Upper lobe of right lung (tissue), 1 donor: ENCODE results near the gene NAPSA. TPM values are rescaled to one million over a fixed set of nuclear protein-coding genes. Genes with fewer than 3 reads are reported as not detected.

ENCODE experiments used
- ATAC-seq: fragments of 200-7000 bp; cut with Tn5 transposase; one replicate; pipeline ENCODE4 v1.9.1; 2020; ENCODE audit warnings: mild to moderate bottlenecking, moderate library complexity
- DNase-seq: peaks from one replicate; pipeline ENCODE4 v3.0.0-alpha.2; 2020
- H3K27ac ChIP-seq: fragments of 200-600 bp; one replicate; pipeline ENCODE4 v1.8.0; 2022
- H3K27me3 ChIP-seq: fragments of 200-600 bp; one replicate; pipeline ENCODE4 v1.8.0; 2022; ENCODE audit warnings: mild to moderate bottlenecking
- H3K36me3 ChIP-seq: fragments of 200-600 bp; one replicate; pipeline ENCODE4 v1.8.0; 2022
- H3K4me1 ChIP-seq: fragments of 200-600 bp; one replicate; pipeline ENCODE4 v1.8.0; 2022
- H3K4me3 ChIP-seq: fragments of 200-600 bp; one replicate; pipeline ENCODE4 v1.8.0; 2022; ENCODE audit warnings: mild to moderate bottlenecking
- H3K9me3 ChIP-seq: fragments of 200-600 bp; one replicate; pipeline ENCODE4 v1.8.0; 2022
- CTCF ChIP-seq: fragments of 200-600 bp; IDR thresholded peaks from one replicate; pipeline ENCODE4 v1.8.0; 2022; ENCODE audit warnings: antibody characterized with exemption
- intact Hi-C: fragments of 100-400 bp; cut with DNase I; formaldehyde crosslinking; loops from one replicate; pipeline ENCODE4 v1.11.0; 2022
- total RNA-seq: library from RNA; stranded (reverse); fragmentation: NEBNext Ultra II Directional; extraction: Animal tissue kit (Norgen Biotek cat#: 25700); gene quantifications from one replicate; pipeline ENCODE4 v1.2.1, GENCODE V29; 2021
- donor health status: DM: no; HTN: yes; CAD: no; lungs with severe emphysema.

Gene NAPSA
- total RNA-seq, 1 donor from 2014 or later = 1,895 TPM

DNA sequence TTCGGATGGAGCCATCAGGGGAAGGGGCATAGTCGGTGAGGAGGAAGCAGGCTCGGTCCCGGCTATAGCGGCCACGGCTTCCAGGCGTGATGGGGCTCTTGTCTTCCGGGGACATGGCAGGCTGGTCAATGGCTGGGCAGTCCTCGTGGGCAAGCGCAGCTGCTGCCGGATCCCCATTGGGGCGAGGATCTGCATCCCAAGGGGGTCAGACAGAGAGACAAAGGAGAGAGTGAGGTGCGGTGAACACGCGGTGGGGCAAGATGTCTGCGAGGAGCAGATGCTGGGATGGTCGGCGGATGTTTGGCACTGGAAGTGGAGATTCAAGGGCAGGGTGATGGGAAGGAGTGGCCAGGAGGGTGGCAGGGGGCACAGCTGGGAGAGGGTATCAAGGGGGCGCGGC lies 44.8 kb downstream of the NAPSA start:
- no peak for ATAC-seq
- intact Hi-C loops = no loop called here
- Histone ChIP-seq H3K36me3 (no peaks in the 10 kb centered on the region), H3K9me3 (no peaks in the 10 kb centered on the region), H3K27me3 (no peaks in the 10 kb centered on the region), H3K4me1 (peaks cover under 1% of the 10 kb centered on the region), H3K4me3 (no peak overlapping the region), H3K27ac (no peak overlapping the region)
- DNase-seq = no peak
- TF ChIP-seq CTCF = no peak

- DNase-seq (no peak), ATAC-seq (no peak)
- Histone ChIP-seq H3K9me3 (no peaks in the 10 kb centered on the region), H3K4me1 (no peaks in the 10 kb centered on the region), H3K27ac (no peak overlapping the region), H3K27me3 (peaks cover 3% of the 10 kb centered on the region), H3K36me3 (no peaks in the 10 kb centered on the region), H3K4me3 (no peak overlapping the region)
- intact Hi-C loops = no loop called here
- no peak for TF ChIP-seq CTCF
Observed at GRCh38 chr19:50320051-50320450, 45.4 kb downstream of the NAPSA start.

- Histone ChIP-seq H3K27ac (no peak overlapping the region), H3K4me1 (no peaks in the 10 kb centered on the region), H3K27me3 (peaks cover 12% of the 10 kb centered on the region), H3K9me3 (no peaks in the 10 kb centered on the region), H3K4me3 (no peak overlapping the region), H3K36me3 (no peaks in the 10 kb centered on the region)
- DNase-seq (no peak), ATAC-seq (no peak)
- intact Hi-C loops = no loop called here
- no peak for TF ChIP-seq CTCF
Observed at GRCh38 chr19:50319156-50319555, 46.3 kb downstream of the NAPSA start.

- no peak for ATAC-seq
- peaks cover 19% of the 10 kb centered on the region for H3K27me3 ChIP-seq
- TF ChIP-seq CTCF = no peak
Observed at GRCh38 chr19:50318438-50318837, 47.0 kb downstream of the NAPSA start.

GRCh38 chr19:50317115-50317514 lies 48.3 kb downstream of the NAPSA start:
- H3K27me3 ChIP-seq = peaks cover 32% of the 10 kb centered on the region
- no peak for ATAC-seq
- H3K9me3 ChIP-seq = no peaks in the 10 kb centered on the region
- no peaks in the 10 kb centered on the region for H3K36me3 ChIP-seq
- intact Hi-C loops = no loop called here
- TF ChIP-seq CTCF = no peak
- H3K4me1 ChIP-seq = no peaks in the 10 kb centered on the region
- H3K27ac ChIP-seq = no peak overlapping the region
- H3K4me3 ChIP-seq = no peak overlapping the region
- peak; percentile 26 for DNase-seq

More at GRCh38 chr19:50318438-50318837, 47.0 kb downstream of the NAPSA start:
- DNase-seq = peak; percentile 12
- Histone ChIP-seq H3K27ac (no peak overlapping the region), H3K4me1 (no peaks in the 10 kb centered on the region), H3K36me3 (no peaks in the 10 kb centered on the region), H3K9me3 (no peaks in the 10 kb centered on the region), H3K4me3 (no peak overlapping the region)
- intact Hi-C loops = no loop called here

GRCh38 chr19:50315773-50316448 lies 49.5 kb downstream of the NAPSA start:
- ATAC-seq (no peak), DNase-seq (no peak)
- no peaks in the 10 kb centered on the region for H3K4me1 ChIP-seq
- intact Hi-C loops = no loop called here
- H3K4me3 ChIP-seq = no peak overlapping the region
- H3K36me3 ChIP-seq = no peaks in the 10 kb centered on the region
- H3K9me3 ChIP-seq = no peaks in the 10 kb centered on the region
- peaks cover 44% of the 10 kb centered on the region for H3K27me3 ChIP-seq
- H3K27ac ChIP-seq = no peak overlapping the region
- no peak for TF ChIP-seq CTCF
